Endothelial cell of umbilical vein (primary cell): ENCODE measurements around the gene EREG.

ENCODE experiments used
- EZH2 ChIP-seq: IDR thresholded peaks from 2 replicates; pipeline ENCODE4 v1.6.1; 2012; ENCODE audit warnings: borderline replicate concordance, low read depth, mild to moderate bottlenecking, moderate library complexity, low read length, inconsistent platforms; ENCODE audit not compliant: severe bottlenecking
- FOS ChIP-seq: IDR thresholded peaks from 2 replicates; pipeline ENCODE4 v1.6.1; 2011; ENCODE audit warnings: mild to moderate bottlenecking, low read length, moderate library complexity, borderline replicate concordance; ENCODE audit not compliant: insufficient read depth
- GATA2 ChIP-seq: IDR thresholded peaks from 2 replicates; pipeline ENCODE4 v1.7.0; 2011; ENCODE audit warnings: low read depth, mild to moderate bottlenecking, moderate library complexity, mixed read lengths, low read length; ENCODE audit not compliant: insufficient read length, insufficient read depth
- JUN ChIP-seq: IDR thresholded peaks from 2 replicates; pipeline ENCODE4 v1.6.1; 2011; ENCODE audit warnings: borderline replicate concordance, low read depth; ENCODE audit not compliant: insufficient read length, insufficient read depth
- MYC ChIP-seq: IDR thresholded peaks from one replicate; pipeline ENCODE4 v1.6.1; 2011; ENCODE audit warnings: mild to moderate bottlenecking, low read depth, low read length
- POLR2A ChIP-seq: IDR thresholded peaks from 2 replicates; pipeline ENCODE4 v1.6.1; 2012; ENCODE audit warnings: low read depth, mild to moderate bottlenecking, control low read depth, low read length
- POLR2AphosphoS5 ChIP-seq: IDR thresholded peaks from 2 replicates; pipeline ENCODE4 v1.6.1; 2012; ENCODE audit warnings: low read depth, mild to moderate bottlenecking, control low read depth, low read length, moderate library complexity; ENCODE audit not compliant: insufficient read depth
- TF ChIP-seq, protein P1 (sequence below), 2 donors: IDR thresholded peaks; 1 replicate in 1 of 2; 2 replicates in 1 of 2; pipeline ENCODE4 v1.5.1; 2011; ENCODE audit warnings: low read length in 2 of 2, mild to moderate bottlenecking in 2 of 2, moderate library complexity in 2 of 2, control low read depth in 1 of 2, inconsistent platforms in 1 of 2, low read depth in 1 of 2; ENCODE audit not compliant: insufficient read depth in 1 of 2; ENCODE audit errors: extremely low read depth in 1 of 2
- TF ChIP-seq, protein P2 (sequence below): IDR thresholded peaks from 2 replicates; pipeline ENCODE4 v1.6.1; 2011; ENCODE audit not compliant: insufficient read depth, insufficient read length

DNA sequence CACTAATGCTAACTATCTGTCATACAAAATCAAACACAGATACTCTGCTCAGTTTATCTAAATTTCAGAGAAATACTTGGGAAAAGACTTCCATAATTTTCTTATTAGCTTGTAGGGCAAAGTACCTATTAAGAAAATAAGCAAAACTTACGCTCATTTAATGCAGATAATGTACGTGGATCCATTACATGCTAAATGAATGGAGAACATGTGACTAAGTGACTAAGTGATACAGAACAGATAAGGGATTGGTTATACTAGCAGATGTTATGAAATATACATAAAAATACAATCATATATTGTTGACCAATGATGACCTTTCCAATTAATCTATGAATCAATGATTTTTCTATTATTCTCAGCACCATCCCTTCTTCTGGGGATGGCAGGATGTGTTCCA lies 25.7 kb downstream of the EREG start:
- TF ChIP-seq, protein P1, sequence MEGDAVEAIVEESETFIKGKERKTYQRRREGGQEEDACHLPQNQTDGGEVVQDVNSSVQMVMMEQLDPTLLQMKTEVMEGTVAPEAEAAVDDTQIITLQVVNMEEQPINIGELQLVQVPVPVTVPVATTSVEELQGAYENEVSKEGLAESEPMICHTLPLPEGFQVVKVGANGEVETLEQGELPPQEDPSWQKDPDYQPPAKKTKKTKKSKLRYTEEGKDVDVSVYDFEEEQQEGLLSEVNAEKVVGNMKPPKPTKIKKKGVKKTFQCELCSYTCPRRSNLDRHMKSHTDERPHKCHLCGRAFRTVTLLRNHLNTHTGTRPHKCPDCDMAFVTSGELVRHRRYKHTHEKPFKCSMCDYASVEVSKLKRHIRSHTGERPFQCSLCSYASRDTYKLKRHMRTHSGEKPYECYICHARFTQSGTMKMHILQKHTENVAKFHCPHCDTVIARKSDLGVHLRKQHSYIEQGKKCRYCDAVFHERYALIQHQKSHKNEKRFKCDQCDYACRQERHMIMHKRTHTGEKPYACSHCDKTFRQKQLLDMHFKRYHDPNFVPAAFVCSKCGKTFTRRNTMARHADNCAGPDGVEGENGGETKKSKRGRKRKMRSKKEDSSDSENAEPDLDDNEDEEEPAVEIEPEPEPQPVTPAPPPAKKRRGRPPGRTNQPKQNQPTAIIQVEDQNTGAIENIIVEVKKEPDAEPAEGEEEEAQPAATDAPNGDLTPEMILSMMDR (IDR thresholded peaks at IDR 0.05; ENCODE audit: extremely low read depth in 1 of 2, insufficient read depth in 1 of 2, low read depth in 1 of 2, low read length in 2 of 2) = no peak
- TF ChIP-seq POLR2AphosphoS5 = no peak
- no peak for TF ChIP-seq POLR2A
- no peak for TF ChIP-seq EZH2
- no peak for TF ChIP-seq MYC
- TF ChIP-seq, protein P2, sequence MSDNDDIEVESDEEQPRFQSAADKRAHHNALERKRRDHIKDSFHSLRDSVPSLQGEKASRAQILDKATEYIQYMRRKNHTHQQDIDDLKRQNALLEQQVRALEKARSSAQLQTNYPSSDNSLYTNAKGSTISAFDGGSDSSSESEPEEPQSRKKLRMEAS = no peak
- TF ChIP-seq GATA2 = no peak
- no peak for TF ChIP-seq JUN
- TF ChIP-seq FOS = no peak
